HG03095 (cell line): ENCODE data around the gene TSPAN9.

Experiments used
- ATAC-seq: cut with Tn5 transposase; IDR thresholded peaks from one replicate; pipeline ENCODE4 v1.9.1; 2021; ENCODE audit warnings: moderate library complexity; ENCODE audit not compliant: unreplicated experiment

Gene TSPAN9

DNA sequence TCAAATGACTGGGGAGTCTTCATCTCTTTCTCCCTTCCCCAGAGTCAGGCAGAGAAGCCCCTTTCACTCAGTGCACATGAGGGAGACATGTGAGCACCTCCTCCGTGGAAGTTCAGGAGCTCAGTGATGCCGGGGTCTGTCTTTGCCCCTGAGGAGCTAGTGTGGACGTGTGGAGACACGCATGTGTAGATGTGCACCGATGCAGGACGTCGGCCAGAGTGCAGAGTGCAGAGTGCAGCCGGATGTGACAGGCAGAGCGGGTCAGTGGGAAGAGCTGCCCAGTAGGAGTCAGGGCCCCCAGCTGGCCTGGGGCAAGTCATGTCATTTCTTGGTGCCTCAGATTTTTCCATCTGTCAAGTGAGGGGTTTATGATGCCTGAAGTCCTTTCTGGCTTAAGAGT is 20.7 kb downstream of the TSPAN9 start:
- ATAC-seq, result no peak

DNA sequence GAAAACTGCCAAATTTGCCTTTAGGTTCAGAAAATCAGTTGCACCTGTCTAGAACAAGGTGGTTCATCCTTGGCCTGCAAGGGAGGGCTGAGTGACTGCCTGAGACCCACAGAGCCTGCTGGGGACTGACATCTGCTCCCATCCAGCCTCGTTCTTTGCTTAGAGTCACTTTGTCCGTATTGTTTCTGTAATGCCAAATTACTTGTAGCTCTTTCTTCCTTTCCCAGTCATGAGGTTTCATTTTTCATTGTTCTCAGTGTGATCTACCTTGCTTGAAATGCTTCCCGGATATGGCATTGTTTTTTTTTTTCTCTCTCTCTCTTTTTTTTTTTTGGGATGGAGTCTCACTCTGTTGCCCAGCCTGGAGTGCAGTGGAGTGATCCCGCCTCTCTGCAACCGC is 21.3 kb downstream of the TSPAN9 start:
- no peak for ATAC-seq

- no peak for ATAC-seq
Observed at GRCh38 chr12:3099146-3099545, 22.0 kb downstream of the TSPAN9 start.

GRCh38 chr12:3101309-3102024 is 24.3 kb downstream of the TSPAN9 start:
- ATAC-seq, result no peak

DNA sequence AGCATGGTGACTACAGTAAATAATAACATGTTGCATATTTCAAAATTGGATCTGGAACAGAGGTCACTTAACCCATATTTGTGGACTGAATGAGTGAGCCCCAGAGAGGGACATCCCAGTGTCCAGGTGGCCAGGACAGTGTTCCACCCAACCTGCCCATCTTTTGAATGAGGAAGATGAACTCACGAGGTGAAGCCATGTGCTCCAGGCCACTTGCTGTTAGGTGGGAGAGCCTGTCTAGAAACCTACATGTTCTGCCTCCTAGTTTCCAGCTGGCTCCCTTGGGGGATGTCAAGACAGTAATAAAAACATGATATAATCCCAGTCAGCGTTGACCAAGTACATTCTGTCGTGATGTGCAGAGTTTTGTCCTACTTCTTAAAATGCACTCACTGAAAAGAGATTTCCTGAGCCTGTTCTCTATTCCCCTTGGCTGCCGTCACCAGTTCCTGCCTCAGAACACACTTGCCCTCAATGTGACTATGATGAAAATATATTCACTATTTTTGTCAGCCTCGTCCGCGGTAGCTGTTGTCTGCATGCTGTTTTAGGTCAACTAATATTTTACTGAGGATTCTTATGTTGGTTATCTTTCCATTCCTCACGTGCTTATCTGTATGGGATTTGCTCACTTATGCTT is 25.7 kb downstream of the TSPAN9 start:
- no peak for ATAC-seq

GRCh38 chr12:3103806-3104205 is 26.6 kb downstream of the TSPAN9 start:
- ATAC-seq, result no peak

- no peak for ATAC-seq
Observed at GRCh38 chr12:3105690-3106479, 28.7 kb downstream of the TSPAN9 start.

DNA sequence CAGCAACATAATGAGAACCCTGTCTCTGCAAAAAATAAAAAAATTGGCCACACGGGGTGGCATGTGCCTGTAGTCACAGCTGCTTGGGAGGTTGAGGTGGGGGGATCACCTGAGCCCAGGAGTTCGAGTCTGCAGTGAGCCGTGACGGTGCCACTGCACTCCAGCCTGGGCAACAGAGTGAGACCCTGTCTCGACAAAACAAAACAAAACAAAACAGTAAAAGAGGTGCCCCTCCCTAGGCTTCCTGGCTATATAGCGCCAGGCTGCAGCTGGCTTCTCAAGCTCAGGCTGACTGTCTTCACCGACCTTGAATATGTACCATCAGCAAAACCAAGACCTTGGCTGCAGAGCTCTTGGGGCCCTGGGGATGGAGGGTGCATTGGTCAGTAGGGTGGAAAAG is 29.4 kb downstream of the TSPAN9 start:
- no peak for ATAC-seq

DNA sequence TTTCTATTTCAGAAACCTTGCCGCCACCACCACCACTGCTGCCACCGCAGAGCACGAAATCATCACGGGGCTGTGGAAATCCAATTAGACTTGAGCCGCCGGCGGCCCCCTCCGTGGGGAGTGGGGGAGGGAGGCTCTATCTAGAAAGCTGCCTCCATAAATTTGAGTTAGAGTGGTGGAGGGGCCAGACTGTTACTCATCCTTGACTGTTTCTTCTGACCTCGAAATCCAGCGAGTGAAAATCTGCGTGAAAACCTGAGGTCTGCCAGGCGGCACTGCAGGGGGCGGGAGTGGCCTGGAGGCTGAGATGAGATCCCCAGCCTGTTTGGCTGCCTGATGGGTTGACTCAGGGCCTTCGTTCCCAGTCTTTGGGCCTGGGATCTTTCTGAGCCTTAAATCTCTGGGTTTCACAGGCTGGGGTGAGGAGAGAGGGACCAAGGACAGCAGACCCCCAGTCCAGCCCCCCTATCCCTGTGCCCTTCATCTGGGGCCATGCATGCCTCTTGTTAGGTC is 29.9 kb downstream of the TSPAN9 start:
- no peak for ATAC-seq

GRCh38 chr12:3107954-3108353 is 30.8 kb downstream of the TSPAN9 start:
- no peak for ATAC-seq

- ATAC-seq, result no peak
Observed at GRCh38 chr12:3110578-3110977, 33.4 kb downstream of the TSPAN9 start.

- ATAC-seq, result no peak
Observed at GRCh38 chr12:3113671-3114325, 36.6 kb downstream of the TSPAN9 start.

GRCh38 chr12:3114671-3115070 is 37.5 kb downstream of the TSPAN9 start:
- ATAC-seq, result no peak

DNA sequence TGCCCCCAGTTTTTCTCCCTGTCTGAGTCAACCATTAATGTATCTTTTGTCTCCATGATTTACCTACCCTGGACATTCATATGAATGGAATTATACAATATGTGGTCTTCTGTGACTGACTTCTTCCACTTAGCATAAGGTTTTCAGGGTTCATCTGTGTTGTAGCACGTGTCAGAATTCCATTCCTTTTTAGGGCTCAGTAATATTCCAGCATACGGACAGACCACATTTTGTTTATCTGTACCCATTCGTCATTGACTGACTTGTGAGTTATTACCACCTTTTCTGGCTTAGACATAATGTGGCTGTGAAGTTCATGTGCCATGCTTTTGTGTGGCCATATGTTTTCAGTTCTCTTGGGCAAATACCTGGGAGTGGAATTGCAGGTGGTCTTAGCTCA is 37.9 kb downstream of the TSPAN9 start:
- no peak for ATAC-seq

- ATAC-seq, result no peak
Observed at GRCh38 chr12:3116106-3116844, 39.1 kb downstream of the TSPAN9 start.

DNA sequence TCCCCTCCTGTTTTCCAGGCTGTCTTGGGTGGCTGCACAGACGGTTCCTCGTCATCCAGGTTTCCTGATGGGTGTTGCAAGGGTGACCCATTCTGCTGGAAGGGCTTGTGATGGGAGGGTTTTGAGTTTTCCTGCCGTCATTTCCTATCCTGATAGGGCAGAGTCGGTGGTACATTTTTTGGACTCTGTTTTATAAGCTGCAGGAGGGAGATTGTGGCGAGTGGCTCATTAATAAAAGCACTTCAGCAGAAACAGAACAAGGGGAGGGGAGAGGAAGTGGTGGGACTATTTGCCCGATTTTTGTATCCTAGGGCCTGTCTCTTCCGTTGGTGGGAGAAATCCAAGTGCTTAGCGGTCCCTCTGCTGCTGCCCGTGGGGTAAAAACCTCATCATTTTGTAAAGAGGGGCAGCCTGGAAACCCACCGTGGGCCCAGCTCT is 40.0 kb downstream of the TSPAN9 start:
- no peak for ATAC-seq

GRCh38 chr12:3117591-3118015 is 40.4 kb downstream of the TSPAN9 start:
- ATAC-seq, result no peak

DNA sequence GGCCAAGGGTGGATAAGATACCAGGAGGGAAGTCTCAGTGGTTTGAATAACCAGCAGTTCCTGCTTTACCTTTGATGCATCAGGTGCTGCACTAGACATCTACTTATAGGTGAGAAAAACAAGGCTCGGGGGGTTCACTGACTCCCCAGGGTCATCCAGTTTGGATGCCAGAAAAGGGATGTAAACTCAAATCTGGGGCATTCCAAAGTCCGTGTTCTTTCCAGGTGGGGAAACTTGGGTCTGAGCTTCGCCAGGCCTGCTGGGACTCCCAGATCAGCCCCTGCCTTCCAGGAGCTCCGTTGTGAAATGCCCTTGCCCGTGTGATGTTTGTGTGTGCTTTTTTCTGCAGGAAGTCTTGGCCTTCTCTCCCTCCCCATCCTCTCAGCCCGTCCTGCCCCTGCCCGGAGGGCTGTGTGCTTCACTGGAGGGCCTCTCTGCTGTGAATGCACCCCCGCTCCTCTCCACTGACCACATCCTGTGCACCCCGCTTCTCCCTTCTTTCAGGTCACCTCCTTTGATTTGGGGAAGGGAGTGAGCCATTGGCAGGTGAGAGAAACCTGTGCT is 42.1 kb downstream of the TSPAN9 start:
- no peak for ATAC-seq

DNA sequence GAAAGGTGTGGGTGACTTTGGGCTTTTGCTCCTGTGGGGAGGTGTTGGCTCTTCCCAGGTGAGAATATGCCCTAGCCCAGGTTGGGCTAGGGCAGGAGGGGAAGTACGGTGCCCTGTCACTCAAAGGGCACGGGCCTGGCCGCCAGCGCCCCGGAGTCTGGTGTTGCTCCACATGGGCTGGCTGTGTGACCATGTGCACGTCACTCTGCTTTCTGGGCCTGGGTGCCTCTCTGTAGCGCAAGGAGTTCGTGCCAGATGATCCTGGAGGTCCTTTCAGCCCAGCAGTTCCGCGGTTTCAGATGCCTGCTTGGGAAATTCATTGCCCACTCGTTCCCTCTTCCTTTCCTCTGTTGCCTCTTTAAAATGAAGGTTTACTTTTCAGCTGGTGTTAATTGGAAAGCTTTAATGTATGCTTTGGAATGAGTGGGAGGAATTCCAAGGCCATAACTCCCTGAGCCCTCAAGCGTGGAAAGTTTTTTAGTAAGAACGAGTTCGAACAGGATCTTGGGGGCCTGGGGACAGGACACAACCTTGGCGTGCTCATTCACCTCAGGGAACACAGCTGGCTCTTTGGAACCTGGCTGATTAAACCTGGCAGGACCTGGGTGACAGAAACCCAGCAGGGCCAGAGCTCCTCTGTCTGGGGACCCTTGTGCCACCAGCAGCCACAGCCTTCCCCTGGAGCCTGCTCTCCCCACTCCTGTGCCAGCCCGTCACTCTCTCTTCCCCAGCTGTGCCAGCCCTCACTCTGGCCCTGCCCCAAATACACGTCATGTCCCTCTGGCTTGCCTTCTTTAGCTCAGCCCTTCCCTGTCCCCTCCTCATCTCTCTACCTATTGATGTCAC is 42.8 kb downstream of the TSPAN9 start:
- no peak for ATAC-seq
